ENCODE results near the gene TTLL3.

DNA sequence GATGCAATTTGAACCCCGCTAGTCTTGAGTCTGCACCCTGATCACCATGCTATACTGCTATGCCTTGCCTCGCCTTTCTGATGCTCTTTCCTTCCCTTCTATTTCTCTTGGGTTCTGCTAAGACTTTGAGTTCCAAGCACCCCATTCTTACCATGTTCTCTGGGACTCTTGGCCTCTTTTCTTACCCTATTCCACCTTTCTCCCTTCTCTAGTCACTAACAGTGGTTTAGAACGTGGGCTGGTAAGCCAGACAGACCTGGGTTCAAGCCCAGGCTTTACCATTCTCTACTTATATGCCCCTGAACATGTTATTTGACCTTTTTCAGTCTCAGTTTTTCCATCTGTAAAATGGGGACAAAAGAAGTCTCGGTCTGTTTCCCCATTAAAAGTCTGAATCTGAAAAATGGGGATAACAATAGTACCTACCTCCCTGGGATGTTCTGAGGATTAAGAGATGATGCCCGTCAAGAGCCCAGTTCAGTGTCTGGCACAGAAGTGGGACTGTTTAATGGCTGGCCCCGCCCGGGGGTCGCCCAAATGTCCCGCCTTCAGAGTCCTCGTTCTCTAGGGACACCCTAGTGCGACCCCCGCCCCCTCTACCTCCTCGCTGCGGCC, 18.2 kb upstream of the TTLL3 start:
- TF ChIP-seq, protein P1, sequence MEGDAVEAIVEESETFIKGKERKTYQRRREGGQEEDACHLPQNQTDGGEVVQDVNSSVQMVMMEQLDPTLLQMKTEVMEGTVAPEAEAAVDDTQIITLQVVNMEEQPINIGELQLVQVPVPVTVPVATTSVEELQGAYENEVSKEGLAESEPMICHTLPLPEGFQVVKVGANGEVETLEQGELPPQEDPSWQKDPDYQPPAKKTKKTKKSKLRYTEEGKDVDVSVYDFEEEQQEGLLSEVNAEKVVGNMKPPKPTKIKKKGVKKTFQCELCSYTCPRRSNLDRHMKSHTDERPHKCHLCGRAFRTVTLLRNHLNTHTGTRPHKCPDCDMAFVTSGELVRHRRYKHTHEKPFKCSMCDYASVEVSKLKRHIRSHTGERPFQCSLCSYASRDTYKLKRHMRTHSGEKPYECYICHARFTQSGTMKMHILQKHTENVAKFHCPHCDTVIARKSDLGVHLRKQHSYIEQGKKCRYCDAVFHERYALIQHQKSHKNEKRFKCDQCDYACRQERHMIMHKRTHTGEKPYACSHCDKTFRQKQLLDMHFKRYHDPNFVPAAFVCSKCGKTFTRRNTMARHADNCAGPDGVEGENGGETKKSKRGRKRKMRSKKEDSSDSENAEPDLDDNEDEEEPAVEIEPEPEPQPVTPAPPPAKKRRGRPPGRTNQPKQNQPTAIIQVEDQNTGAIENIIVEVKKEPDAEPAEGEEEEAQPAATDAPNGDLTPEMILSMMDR (conservative IDR thresholded peaks at IDR 0.05; ENCODE audit: low read depth, low read length), result no peak
- TF ChIP-seq EZH2 (IDR thresholded peaks at IDR 0.05; ENCODE audit: low read length, unreplicated experiment), result no peak
- TF ChIP-seq EZH2phosphoT487 (IDR thresholded peaks at IDR 0.05; ENCODE audit: borderline replicate concordance, low read length), result no peak

All from PC-3 (cell line).